Measurements from ENCODE around the gene NTMT2.
"Not testable (repeated sequence)": the region's sequence is repeated elsewhere in the genome, so short reads cannot be mapped to it uniquely, and the experiment has no call there.

Gene NTMT2

DNA sequence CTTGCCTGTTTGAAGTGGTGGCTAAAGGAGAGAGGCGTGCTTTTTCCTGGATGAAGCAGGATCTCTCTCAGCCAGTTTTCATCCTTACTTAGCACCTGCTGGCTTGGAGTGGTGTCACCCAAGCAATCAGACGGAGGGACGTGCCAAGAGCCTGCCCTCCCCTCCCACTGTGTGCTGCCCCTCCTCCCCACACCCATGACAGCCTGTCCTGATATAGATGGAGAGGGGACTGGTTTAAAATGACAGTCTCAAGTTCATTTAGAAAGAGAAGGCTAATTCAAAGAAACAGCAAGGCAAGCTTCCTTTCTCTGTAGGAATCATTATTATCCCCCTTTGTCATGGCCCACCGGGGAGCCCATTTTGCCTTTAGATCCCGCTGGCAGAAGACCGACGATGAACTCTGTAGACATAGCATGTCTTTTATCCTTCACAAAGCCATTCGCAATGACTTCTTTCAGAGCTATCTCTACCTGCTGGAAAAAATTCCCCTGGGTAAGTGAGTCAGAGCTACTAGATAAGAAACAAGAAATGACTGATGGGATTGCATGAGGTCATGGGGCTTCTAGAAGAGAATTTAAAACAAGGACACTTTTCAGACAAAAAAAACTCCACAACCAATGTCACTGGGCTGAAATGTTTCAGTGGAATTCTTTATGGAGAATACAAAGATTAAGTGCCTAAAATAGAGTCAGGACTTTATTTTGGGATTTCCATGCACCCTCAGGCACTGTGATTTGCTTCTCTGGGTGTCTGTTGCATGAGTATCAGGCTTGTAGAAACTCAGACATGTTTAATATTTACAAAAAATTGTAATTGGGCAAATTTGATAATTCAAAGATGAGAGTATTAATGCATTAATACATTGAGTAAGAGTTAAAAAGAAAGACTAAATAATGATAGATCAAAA is at the start of gene NTMT2:
NTMT2 (plus strand) TSS at position 190 of the 907 bp plus-strand sequence; CDS start at position 339, 149 bp downstream.
- DNase-seq (ENCODE audit: low read depth) = no peak

DNA sequence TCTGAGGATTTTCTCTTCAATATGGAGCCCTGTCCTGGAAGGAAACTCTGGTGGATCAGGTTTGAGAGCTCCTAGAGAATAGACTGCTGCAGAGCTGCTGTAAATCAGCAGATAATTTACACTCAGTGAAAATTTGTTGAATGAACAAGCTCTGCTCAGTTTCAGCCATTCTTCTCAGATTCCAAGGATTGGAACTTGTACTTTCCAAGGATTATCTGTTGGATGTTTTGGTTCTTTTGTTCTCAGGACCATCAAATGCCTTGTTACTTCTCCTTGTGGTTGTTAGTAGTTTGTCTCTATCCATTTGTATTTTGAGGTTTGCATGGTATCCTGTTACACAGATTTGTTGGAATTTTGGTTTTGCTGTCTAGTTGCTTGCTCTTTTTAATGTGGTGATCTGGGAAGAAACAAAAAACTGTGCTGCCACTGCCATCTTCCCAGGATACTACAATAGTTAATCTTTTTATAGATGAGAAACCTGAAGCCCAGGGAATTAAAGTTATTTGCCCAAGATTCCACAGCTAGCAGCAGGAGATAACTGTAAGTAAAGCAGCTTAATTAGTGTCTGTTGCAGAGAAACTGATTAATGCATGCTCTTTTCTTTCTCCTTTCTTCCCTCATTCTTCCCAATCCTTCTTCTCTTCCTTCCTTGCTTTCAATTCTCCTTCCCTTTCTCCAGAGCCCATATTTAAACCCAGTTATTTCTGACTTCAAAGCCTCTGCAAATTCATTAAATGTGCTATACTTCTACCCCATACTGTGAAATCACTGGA is 49.6 kb upstream of the NTMT2 start:
- DNase-seq (ENCODE audit: low read depth) = no peak

DNA sequence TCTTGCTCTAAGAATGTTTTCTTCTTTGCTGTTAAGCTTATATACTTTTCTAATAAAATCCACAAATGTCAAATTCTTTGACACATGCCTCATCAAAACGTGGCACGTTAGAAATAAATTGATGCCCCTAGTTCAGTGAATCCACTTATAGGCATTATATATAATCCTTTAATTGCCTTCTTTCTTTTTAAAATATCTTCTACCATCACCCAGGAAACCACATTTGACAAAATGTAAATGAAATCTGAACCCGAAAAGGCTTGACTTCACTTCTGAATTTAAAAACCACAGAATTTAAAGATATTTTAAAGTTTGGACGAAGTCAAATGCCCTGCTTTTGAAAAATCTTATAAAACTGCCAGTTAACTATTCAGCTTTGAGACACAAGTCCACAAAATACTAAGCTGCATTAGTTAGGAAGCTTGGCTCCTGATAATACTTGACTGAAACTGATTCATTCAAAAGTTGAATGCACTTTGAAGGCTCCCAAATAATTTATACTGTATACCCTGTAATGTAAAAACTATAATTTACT is 48.9 kb upstream of the NTMT2 start:
- DNase-seq (ENCODE audit: low read depth) = no peak

DNA sequence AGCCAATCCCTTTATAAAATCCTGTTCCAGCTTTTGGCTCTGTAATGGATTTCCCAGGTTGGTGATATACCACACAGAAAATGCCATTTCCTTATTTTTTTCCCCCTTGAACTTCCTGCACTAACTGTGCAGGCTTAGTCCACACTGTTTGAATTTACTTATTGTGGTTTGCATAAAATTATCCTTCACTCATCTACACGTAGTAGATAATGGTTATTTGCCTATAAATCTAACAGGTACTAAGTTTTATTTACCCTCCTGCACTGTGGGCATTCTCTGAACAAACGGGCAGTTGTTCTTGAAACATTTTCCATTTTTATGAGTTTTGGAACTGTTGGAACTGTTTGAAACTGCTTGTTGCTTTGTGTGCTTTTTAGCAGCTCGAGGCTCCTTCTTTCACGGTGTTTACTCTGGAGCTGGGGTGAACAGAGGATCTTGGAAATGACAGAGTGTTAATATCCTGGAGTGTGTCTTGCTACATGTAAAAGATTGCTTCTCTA is 48.3 kb upstream of the NTMT2 start:
- DNase-seq (ENCODE audit: low read depth) = no peak

DNA sequence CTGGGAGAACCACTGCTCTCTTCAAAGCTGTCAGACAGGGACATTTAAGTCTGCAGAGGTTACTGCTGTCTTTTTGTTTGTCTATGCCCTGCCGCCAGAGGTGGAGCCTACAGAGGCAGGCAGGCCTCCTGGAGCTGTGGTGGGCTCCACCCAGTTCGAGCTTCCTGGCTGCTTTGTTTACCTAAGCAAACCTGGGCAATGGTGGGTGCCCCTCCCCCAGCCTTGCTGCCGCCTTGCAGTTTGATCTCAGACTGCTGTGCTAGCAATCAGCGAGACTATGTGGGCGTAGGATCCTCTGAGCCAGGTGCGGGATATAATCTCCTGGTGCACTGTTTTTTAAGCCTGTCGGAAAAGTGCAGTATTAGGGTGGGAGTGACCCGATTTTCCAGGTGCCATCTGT is 32.6 kb upstream of the NTMT2 start:
- DNase-seq (ENCODE audit: low read depth) = not testable (repeated sequence)

DNA sequence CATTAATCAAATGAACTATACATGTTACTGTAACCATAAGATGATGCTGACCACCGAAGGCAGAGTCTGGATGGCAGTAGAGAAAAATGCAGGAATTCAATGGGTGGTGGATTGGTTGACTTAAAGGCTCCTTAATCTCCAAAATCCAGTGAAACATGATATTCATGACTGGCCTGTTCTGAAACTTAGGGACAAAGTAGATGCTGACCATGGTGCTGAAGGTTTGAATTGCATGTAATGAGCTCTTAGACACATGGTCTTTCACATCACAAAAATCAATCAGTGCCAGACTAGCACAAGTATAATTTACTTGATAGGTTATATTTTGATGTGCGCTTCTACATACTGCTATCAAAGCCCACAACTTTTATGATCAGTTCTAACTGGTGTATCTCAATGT is 30.9 kb upstream of the NTMT2 start:
- no peak for DNase-seq (ENCODE audit: low read depth)

DNA sequence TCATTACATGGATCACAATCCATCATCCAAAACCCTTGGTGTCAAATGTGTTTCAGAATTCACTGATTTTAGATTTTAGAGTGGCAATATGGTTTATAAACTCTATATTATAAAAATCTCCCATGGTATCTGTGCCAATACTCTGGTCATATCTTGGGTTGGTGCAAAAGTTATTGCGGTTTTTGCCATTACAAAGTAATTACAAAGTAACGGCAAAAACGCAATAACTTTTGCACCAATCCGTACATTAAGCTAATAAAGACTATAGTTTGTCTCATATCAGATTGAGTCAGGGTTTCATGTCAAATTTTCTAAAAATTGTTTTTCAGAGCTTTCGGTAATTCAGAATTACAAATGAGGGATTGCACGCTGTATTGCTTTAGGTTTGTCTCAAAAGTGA is 23.4 kb upstream of the NTMT2 start:
- no peak for DNase-seq (ENCODE audit: low read depth)

DNA sequence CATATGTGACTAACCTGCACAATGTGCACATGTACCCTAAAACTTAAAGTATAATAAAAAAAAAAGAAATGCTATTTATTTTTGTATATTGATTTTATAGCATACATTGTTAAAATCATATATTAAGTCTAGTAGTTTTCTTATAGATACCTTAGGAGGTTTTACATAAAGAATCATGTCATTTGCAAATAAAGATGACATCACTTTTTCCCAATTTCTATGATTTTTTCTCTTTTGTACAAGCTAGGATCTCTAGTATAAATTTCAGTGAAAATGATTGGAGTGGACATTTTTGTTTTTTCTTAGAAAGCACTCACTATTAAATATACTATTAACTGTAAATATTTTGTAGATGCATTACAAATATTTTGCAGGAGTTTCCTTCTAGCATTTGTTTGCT is 20.5 kb upstream of the NTMT2 start:
- no peak for DNase-seq (ENCODE audit: low read depth)

DNA sequence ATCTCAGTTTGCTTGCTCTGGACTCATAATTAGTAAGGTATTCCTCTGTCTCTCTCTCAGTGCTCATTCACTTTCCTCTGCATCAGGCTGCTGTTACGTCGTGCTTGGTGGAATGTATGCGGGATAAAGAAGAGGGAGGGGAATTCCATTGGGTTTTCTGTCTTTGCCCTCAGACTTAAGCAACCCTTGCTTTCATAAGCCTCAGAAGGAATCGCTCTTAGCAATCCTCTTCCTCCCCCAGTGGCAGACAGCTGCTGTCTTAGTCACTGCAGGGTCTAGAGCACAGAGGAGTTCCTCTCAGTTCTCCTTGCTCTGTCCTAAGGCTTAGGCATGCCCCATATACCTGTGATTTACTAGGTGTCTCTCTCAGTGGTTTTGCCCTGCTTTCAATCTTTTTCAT is 19.1 kb upstream of the NTMT2 start:
- DNase-seq (ENCODE audit: low read depth) = no peak

DNA sequence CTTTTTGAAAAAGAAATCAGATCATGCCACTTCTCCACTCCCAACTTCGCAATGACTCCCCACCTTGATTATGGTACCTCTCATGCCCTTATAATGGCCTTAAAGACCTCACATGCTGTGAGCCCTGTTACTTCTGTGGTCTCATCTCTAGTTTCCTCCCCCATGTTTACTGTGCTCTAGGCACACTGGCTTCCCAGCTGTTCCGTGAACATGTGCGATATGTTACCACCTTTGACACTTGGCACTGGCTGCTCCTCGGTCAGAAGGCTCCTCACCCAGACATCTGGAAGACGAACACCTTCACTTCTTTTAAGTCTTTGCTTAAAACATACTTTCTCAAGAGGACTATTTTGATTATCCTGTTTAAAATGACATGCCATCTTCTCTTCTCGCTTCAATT is 14.3 kb upstream of the NTMT2 start:
- DNase-seq (ENCODE audit: low read depth) = no peak

DNA sequence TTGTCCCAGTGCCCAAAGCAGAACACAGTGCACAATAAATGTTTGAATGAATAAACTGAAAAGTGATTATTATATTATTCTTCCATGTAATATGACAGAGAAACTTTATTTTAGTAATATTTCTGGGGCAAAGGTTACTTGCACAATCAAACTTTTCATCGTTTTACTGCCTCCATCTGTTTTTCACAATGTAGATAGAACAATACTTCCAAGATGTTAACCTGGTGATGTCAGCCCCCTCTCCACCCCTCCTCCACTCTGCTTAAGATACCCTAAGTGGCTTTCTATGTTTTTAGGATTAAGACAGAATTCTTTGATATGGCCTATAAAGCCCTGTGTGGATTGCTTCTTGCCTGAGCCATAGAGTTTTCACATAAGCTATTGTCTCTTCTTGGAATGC is 13.8 kb upstream of the NTMT2 start:
- DNase-seq (ENCODE audit: low read depth) = no peak

DNA sequence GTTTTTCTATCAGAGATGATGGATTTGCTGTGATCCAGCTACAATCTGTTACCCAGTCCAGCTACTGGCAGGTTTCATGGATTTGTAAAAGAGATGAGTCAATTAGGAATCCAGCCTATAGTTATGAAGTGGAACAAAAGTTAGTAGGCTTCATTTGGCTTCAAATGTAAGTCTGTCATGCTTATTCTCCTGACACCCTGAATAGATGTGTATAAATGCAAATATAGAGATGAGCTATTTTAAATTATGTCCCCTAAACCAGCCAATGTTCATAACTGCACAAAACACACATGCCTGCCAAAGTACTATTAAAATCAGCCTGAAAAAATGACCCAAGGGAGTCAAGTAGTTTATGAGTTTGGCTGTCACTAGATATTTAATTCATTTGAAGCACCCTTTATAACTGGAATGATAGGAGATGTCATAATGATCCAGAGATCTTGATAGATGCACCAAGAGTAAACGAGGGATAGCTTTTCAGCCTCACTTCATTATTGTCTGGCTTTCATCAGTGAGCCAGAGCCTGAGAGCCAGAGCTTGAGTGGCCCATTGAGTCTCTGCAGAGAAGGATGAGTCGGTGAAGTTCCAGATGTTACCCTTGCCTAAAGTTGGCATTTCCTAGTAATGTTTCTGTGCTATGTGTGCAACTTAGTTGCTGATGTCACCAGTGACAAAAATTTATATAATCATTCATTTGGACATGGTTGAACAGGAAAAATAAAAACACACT is 11.8 kb upstream of the NTMT2 start:
- DNase-seq (ENCODE audit: low read depth) = no peak

DNA sequence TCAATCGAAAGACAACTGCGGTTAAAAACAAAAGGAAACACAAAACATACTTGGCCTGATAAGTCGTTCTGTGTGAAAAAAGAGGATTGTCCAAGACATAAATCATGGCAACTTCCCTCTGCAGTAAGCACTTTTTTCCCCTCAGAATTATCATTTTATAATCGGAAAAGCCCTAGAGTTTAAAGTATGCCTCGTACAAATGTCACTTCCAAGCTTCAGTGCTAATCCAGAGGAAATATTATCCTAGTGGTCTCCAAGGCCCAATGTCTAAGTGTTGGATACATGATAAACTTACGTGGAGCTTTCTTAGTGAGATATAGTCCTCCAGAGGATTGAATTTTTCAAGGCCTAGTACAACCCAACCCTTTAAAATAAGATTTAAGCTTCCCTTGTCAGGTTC is 11.2 kb upstream of the NTMT2 start:
- no peak for DNase-seq (ENCODE audit: low read depth)

DNA sequence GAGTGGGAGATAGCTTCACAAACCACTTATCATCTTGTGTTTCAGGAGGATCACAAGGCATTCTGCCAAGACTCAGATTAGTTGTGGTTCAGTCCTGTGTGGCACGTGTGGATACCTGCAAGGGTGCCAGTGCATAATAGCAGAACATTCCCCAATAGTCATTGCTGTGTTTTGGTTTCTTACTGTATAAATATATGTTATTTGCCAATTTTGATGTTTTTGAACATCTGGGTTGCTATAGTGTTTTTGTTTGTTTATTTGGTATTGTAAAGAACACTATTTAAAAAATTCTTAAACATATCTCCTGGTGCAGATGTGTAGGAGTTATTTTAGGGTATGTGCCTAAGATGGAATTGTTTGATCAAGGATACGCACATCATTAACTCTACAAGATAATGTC is 5.4 kb upstream of the NTMT2 start:
- no peak for DNase-seq (ENCODE audit: low read depth)

DNA sequence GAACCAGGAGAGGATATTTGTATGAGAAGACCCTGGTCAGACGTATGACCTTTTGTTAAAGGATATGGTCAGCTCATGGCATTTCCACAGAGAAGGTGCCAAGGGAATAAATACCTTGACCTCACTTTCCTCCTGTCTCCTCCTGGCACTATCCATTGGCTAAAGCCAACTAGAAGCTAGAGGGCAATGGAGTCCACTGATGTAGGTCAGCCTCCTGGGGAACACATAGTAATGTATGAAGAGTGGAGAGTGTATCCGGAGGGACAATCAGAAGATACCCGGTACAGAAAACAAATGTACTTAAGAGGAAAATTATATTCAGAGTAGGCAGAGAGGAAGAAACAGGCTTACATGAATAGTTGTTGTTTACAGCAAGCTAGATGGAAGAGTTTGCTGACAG is 698 bp upstream of the NTMT2 start:
- no peak for DNase-seq (ENCODE audit: low read depth)

DNA sequence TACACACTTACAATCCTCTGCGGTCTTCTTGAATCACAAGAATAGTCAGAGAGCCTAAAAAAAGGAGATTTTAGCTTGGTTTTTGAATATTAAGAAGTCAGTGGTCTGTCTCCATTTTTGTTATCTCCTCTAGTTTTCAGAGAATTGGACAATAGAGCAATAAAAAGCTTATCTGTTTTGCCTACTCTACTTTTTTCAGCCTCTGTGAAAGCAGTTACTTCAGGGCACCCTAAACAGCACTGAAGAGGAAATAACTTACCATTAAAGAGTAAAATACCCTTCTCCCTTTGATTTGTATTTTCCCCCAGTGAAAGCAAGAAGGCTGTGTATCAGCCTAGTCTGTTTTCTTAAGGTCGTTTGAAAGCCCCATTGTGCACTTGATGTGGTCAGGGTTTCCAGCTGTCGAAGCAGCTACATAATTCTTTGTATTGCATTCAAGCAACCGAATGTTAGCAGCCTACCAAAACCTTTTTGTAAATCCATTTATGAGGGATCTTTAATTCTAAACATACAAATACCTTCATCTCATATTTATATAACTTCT is 1.0 kb downstream of the NTMT2 start:
- DNase-seq (ENCODE audit: low read depth) = no peak

DNA sequence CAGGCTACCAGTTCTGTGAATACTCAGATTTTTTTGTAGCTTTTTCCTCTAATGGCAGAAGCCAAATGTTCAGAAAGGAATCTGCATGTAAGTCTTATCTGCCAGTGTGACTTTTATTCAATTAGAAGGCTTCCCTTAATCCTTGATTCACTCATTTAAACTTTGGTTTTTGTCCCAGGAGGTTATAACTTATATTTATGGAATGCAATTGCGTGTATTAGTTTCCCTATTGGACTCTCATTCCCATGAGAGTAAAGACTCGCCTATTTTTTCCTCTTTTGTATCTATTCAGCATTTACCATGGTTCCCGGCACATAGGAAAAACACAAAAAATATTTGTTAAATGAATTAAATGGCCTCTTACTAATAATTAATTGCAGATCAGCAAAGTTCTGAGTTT is 3.5 kb downstream of the NTMT2 start:
- no peak for DNase-seq (ENCODE audit: low read depth)

DNA sequence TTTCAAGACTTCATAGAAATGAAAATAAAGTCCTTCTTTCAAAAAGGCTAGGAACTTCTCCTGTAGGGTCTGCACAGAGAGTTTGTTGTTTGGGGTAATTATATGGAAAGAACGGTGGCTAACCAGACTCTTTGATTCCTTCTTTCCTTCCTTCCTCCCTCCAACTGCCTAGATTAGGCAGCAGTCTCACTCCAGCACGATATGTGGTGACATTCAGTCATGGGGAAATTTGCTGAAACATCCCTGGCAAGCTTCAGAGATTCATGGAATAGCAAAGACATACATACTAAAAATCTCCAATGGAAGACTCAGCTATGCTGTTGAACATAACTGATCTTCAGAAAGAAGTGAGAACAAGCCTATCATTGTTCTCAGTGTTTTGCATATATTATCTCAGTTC is 4.3 kb downstream of the NTMT2 start:
- DNase-seq (ENCODE audit: low read depth) = no peak

DNA sequence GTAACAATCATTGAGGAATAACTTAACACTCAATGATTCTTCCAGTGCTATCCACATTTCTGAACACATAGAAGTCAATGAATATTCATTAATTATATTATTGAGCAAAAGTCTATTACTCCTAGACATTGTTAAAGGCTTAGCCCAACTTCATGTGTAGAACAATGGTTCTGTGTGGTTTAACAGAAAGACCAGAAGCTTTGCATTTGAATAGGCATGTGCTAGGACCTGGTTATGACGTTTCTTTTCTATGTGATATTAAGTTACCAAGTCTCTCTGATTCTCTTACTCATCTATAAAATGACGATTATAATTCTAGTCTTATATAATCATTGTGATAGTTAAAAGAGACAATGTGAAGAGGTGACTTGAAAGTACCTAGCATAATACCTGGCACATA is 5.2 kb downstream of the NTMT2 start:
- no peak for DNase-seq (ENCODE audit: low read depth)

DNA sequence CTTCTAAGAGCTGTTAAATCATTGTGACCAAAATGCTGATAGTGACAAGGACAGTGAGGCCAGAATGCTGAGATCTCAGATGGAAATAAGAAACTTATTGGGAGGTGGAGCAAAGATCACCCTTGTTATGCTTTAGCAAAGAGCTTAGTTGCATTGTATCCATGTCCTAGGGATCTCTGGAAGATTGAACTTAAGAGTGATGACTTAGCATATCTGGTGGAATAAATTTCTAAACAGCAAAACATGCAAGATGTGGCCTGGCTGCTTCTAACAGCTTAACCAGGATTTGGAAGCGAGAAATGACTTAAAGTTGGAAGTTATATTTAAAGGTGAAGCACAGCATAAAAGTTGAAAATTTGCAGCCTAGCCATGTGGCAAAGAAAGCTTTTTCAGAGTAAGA is 7.7 kb downstream of the NTMT2 start:
- no peak for DNase-seq (ENCODE audit: low read depth)

DNA sequence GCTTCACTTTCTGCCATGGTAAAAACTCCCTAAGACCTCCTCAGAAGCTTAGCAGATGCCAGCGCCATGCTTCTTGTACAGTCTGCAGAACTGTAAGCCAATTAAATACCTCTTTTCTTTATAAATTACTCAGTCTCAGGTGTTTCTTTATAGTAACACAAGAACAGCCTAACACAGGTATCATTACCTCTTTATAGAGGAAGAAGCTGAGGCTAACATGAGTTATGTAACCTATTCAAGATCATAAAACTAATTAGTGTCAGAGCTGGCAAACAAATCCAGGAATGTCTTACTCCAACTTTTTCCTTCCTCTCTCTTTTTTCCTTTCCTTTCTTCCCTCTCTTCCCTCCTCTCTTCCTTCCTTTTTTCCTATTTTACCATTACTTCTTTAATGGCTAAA is 9.3 kb downstream of the NTMT2 start:
- no peak for DNase-seq (ENCODE audit: low read depth)

DNA sequence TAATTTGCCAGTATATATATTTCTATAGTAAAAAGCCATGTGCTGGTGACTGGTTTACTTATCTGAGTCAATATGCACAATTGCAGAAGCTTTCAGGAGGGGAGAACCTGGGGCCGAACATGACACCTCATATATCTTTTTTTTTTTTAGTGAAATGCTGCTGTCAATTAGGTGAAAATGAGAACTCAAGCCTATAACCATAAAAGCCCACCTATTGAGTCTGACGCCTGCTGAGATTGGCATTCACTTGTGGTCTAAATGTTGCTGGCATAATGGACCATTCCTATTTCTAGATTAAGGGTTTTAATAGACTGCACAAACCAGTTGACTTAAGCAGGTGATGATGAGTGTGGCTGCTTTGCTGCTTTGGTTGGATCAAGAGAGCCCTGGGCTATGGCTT is 10.8 kb downstream of the NTMT2 start:
- DNase-seq (ENCODE audit: low read depth) = no peak
